H9 (cell line): ENCODE measurements around the gene NHSL1. TPM values are rescaled to one million over a fixed set of nuclear protein-coding genes. Genes with fewer than 3 reads are reported as not detected.

Source experiments
- DNase-seq: peaks from one replicate; pipeline ENCODE4 v3.0.0-alpha.2; 2017
- H2AFZ ChIP-seq: one replicate; pipeline ENCODE4 v1.6.1; 2013; ENCODE audit warnings: mild to moderate bottlenecking, low read length, control low read depth, moderate library complexity
- H2AK5ac ChIP-seq: 2 replicates; pipeline ENCODE4 v1.6.1; 2013; ENCODE audit warnings: low read length, control low read depth, mixed read lengths; ENCODE audit not compliant: insufficient read length
- H2BK120ac ChIP-seq: one replicate; pipeline ENCODE4 v1.6.1; 2013; ENCODE audit warnings: low read depth, mild to moderate bottlenecking, low read length, control low read depth, inconsistent platforms; ENCODE audit not compliant: poor library complexity, severe bottlenecking
- H2BK12ac ChIP-seq: 2 replicates; pipeline ENCODE4 v1.6.1; 2013; ENCODE audit warnings: low read length, control low read depth, mixed read lengths, low read depth; ENCODE audit not compliant: insufficient read length
- H2BK15ac ChIP-seq: 2 replicates; pipeline ENCODE4 v1.6.1; 2013; ENCODE audit warnings: low read depth, low read length, control low read depth
- H2BK20ac ChIP-seq: one replicate; pipeline ENCODE4 v1.6.1; 2013; ENCODE audit warnings: low read depth, mild to moderate bottlenecking, low read length, control low read depth, inconsistent platforms; ENCODE audit not compliant: poor library complexity, severe bottlenecking
- H2BK5ac ChIP-seq: 2 replicates; pipeline ENCODE4 v1.6.1; 2013; ENCODE audit warnings: low read length, control low read depth, mixed read lengths; ENCODE audit not compliant: insufficient read length
- H3K14ac ChIP-seq: 2 replicates; pipeline ENCODE4 v1.6.1; 2013; ENCODE audit warnings: low read length, control low read depth; ENCODE audit not compliant: insufficient read depth
- H3K18ac ChIP-seq: 2 replicates; pipeline ENCODE4 v1.6.1; 2013; ENCODE audit warnings: low read depth, mild to moderate bottlenecking, mixed read lengths, low read length, control low read depth; ENCODE audit not compliant: insufficient read length
- H3K23ac ChIP-seq: 2 replicates; pipeline ENCODE4 v1.6.1; 2013; ENCODE audit warnings: low read length, control low read depth, mixed read lengths, low read depth; ENCODE audit not compliant: insufficient read length
- H3K23me2 ChIP-seq: 2 replicates; pipeline ENCODE4 v1.6.1; 2013; ENCODE audit warnings: low read depth, mild to moderate bottlenecking, mixed read lengths, low read length, control low read depth; ENCODE audit not compliant: insufficient read length, poor library complexity, severe bottlenecking
- H3K27ac ChIP-seq: 2 replicates; pipeline ENCODE4 v1.5.1; 2013; ENCODE audit warnings: low read length, control low read depth, mixed read lengths, low read depth; ENCODE audit not compliant: insufficient read length
- H3K27me3 ChIP-seq: 2 replicates; pipeline ENCODE4 v1.6.1; 2013; ENCODE audit warnings: low read length, control low read depth, inconsistent platforms; ENCODE audit not compliant: insufficient read depth
- H3K4ac ChIP-seq: 2 replicates; pipeline ENCODE4 v1.6.1; 2013; ENCODE audit warnings: low read depth, mild to moderate bottlenecking, control low read depth, inconsistent platforms, low read length, moderate library complexity
- H3K4me1 ChIP-seq: 2 replicates; pipeline ENCODE4 v1.6.1; 2013; ENCODE audit warnings: low read length, control low read depth, inconsistent platforms; ENCODE audit not compliant: insufficient read depth
- H3K4me2 ChIP-seq: 2 replicates; pipeline ENCODE4 v1.6.1; 2013; ENCODE audit warnings: low read length, control low read depth, mixed read lengths; ENCODE audit not compliant: insufficient read length, insufficient read depth
- H3K56ac ChIP-seq: 2 replicates; pipeline ENCODE4 v1.6.1; 2013; ENCODE audit warnings: low read depth, mild to moderate bottlenecking, mixed read lengths, low read length, control low read depth; ENCODE audit not compliant: insufficient read length
- H3K79me1 ChIP-seq: 2 replicates; pipeline ENCODE4 v1.6.1; 2013; ENCODE audit warnings: low read depth, mild to moderate bottlenecking, moderate library complexity, low read length, control low read depth, inconsistent platforms; ENCODE audit not compliant: insufficient read depth, poor library complexity, severe bottlenecking
- H3K79me2 ChIP-seq: 2 replicates; pipeline ENCODE4 v1.6.1; 2013; ENCODE audit warnings: low read length, control low read depth, inconsistent platforms; ENCODE audit not compliant: insufficient read depth
- H3K9ac ChIP-seq: 2 replicates; pipeline ENCODE4 v1.6.1; 2013; ENCODE audit warnings: low read length, control low read depth, mixed read lengths; ENCODE audit not compliant: insufficient read length; ENCODE audit errors: extremely low read depth
- H3K9me3 ChIP-seq: one replicate; pipeline ENCODE4 v1.6.1; 2013; ENCODE audit warnings: low read depth, low read length, inconsistent platforms; ENCODE audit not compliant: control insufficient read depth
- H3T11ph ChIP-seq: one replicate; pipeline ENCODE4 v1.6.1; 2013; ENCODE audit warnings: mild to moderate bottlenecking, low read length, control low read depth, inconsistent platforms
- H4K20me1 ChIP-seq: one replicate; pipeline ENCODE4 v1.6.1; 2013; ENCODE audit not compliant: control insufficient read depth, insufficient read length, insufficient read depth
- H4K5ac ChIP-seq: 2 replicates; pipeline ENCODE4 v1.6.1; 2013; ENCODE audit warnings: low read depth, mild to moderate bottlenecking, mixed read lengths, low read length, control low read depth; ENCODE audit not compliant: insufficient read length
- H4K8ac ChIP-seq: replicated peaks from 2 replicates; pipeline ENCODE4 v1.6.1; 2013; ENCODE audit warnings: low read length, control low read depth, mixed read lengths, low read depth; ENCODE audit not compliant: insufficient read length
- H4K91ac ChIP-seq: 2 replicates; pipeline ENCODE4 v1.6.1; 2013; ENCODE audit warnings: low read depth, mild to moderate bottlenecking, moderate library complexity, mixed read lengths, low read length, control low read depth; ENCODE audit not compliant: insufficient read length
- H3K27ac Mint-ChIP-seq, 3 experiments: 2 replicates in 2 of 3; 3 replicates in 1 of 3; pipeline ENCODE4 v1.8.0; 2020 to 2021; ENCODE audit warnings: mixed read lengths in 3 of 3, mild to moderate bottlenecking in 1 of 3, moderate library complexity in 1 of 3
- H3K27me3 Mint-ChIP-seq: 2 replicates; pipeline ENCODE4 v1.8.0; 2021; ENCODE audit warnings: low read depth, mild to moderate bottlenecking, moderate library complexity, mixed read lengths
- H3K36me3 Mint-ChIP-seq, 3 experiments: 2 replicates in 2 of 3; 3 replicates in 1 of 3; pipeline ENCODE4 v1.8.0; 2020 to 2021; ENCODE audit warnings: low read depth in 3 of 3, mixed read lengths in 3 of 3; ENCODE audit not compliant: insufficient read depth in 1 of 3
- H3K4me1 Mint-ChIP-seq, 2 experiments: 2 replicates each; pipeline ENCODE4 v1.8.0; 2020; ENCODE audit warnings: mixed read lengths in 2 of 2
- H3K4me3 Mint-ChIP-seq, 2 experiments: 2 replicates in 1 of 2; 3 replicates in 1 of 2; pipeline ENCODE4 v1.8.0; 2020 to 2021; ENCODE audit warnings: mild to moderate bottlenecking in 2 of 2, mixed read lengths in 2 of 2, moderate library complexity in 1 of 2
- H3K9me3 Mint-ChIP-seq, 2 experiments: 2 replicates in 1 of 2; 3 replicates in 1 of 2; pipeline ENCODE4 v1.8.0; 2020; ENCODE audit warnings: mild to moderate bottlenecking in 2 of 2, mixed read lengths in 2 of 2, moderate library complexity in 1 of 2
- WGBS: extraction: QIAGEN DNeasy Blood & Tissue Kit; methylation state at CpG from one replicate; pipeline ENCODE4 v1.1.7; 2013; ENCODE audit warnings: missing lambda C conversion rate, low lambda C conversion rate, mixed read lengths; ENCODE audit not compliant: insufficient read length; ENCODE audit errors: extremely low coverage; 5-methylcytosine and 5-hydroxymethylcytosine counted together
- total RNA-seq: library from RNA; stranded (reverse); gene quantifications from 2 replicates; pipeline ENCODE4 v1.2.1, GENCODE V29; 2021
- TF ChIP-seq, protein P1 (sequence below): fragments of 200-600 bp; sonication (generic); conservative IDR thresholded peaks from 3 replicates; pipeline ENCODE4 v1.8.0; 2021; ENCODE audit warnings: antibody characterized with exemption, mild to moderate bottlenecking

NHSL1 gene
- total RNA-seq, 1 experiment from 2014 or later: 28.7 TPM

DNA sequence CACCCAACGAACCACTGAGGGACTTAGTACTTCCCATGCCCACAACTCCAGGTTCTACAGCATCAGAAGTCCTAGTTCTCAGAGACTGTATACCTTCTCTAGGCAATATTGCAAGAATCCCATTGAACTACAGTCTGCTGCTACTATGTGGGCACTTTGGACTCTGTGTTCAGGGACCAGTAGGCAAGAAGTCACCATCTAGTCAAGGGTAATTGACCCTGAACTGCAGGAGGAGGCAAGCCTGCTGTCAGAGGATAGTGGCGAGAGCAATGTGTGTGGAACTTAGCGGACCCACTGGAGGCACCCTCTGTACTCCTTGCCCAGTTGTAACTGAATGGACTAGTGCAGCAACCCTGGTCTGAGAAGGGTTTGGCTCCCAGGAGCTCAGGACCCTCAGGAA is 79.5 kb downstream of the NHSL1 start:
- Histone ChIP-seq H3K79me1 (no peaks in the 10 kb centered on the region), H3K56ac (no peak overlapping the region), H3K4me1 (no peaks in the 10 kb centered on the region), H3T11ph (no peak overlapping the region), H3K23ac (no peak overlapping the region), H2AFZ (no peak overlapping the region), H2AK5ac (no peak overlapping the region), H4K20me1 (no peaks in the 10 kb centered on the region), H2BK120ac (no peak overlapping the region), H3K9me3 (no peaks in the 10 kb centered on the region), H2BK12ac (no peak overlapping the region), H3K14ac (no peak overlapping the region; the same call in 1 of the 2 replicates), H4K5ac (no peak overlapping the region), H3K27ac (no peak overlapping the region), H2BK15ac (no peak overlapping the region), H3K23me2 (no peaks in the 10 kb centered on the region), H3K4me2 (no peak overlapping the region), H2BK20ac (no peak overlapping the region), H4K91ac (no peak overlapping the region), H2BK5ac (no peak overlapping the region), H3K27me3 (no peaks in the 10 kb centered on the region), H3K4ac (no peak overlapping the region), H4K8ac (no peak overlapping the region), H3K79me2 (no peaks in the 10 kb centered on the region), H3K18ac (no peak overlapping the region), H3K9ac (no peak overlapping the region)
- WGBS: no CpG with 5 or more reads among the region's 3 CpGs
- Mint-ChIP-seq H3K4me1 (no peaks in the 10 kb centered on the region; a peak in 1 of 4 replicates), H3K4me3 (no peak overlapping the region), H3K27me3 (no peaks in the 10 kb centered on the region), H3K9me3 (no peaks in the 10 kb centered on the region; a peak in 1 of 5 replicates), H3K36me3 (peaks cover 19 to 46% (median 34%) of the 10 kb centered on the region in 3 experiments), H3K27ac (no peak overlapping the region)
- TF ChIP-seq, protein P1, sequence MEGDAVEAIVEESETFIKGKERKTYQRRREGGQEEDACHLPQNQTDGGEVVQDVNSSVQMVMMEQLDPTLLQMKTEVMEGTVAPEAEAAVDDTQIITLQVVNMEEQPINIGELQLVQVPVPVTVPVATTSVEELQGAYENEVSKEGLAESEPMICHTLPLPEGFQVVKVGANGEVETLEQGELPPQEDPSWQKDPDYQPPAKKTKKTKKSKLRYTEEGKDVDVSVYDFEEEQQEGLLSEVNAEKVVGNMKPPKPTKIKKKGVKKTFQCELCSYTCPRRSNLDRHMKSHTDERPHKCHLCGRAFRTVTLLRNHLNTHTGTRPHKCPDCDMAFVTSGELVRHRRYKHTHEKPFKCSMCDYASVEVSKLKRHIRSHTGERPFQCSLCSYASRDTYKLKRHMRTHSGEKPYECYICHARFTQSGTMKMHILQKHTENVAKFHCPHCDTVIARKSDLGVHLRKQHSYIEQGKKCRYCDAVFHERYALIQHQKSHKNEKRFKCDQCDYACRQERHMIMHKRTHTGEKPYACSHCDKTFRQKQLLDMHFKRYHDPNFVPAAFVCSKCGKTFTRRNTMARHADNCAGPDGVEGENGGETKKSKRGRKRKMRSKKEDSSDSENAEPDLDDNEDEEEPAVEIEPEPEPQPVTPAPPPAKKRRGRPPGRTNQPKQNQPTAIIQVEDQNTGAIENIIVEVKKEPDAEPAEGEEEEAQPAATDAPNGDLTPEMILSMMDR: no peak
- DNase-seq: no peak
